Measurements from ENCODE around the gene PACRG. TPM values are rescaled to one million over a fixed set of nuclear protein-coding genes. Genes with fewer than 3 reads are reported as not detected.

Gene PACRG
- total and polyA plus RNA-seq, 2 of the 8 experiments (the other 6 are each of a cell fraction or from before 2014, with no cell fraction given) = 0.44 to 0.54 TPM

- no peak for TF ChIP-seq GTF2F1 (IDR thresholded peaks at IDR 0.05; ENCODE audit: borderline replicate concordance, low read depth, low read length)
- no peak for TF ChIP-seq SIN3A (conservative IDR thresholded peaks at IDR 0.05 in 1 of 2, IDR thresholded peaks at IDR 0.05 in 1 of 2; ENCODE audit: low read depth in 1 of 2, low read length in 2 of 2)
- no peak for TF ChIP-seq ZNF274 (IDR thresholded peaks at IDR 0.05; ENCODE audit: borderline replicate concordance, extremely low read depth, low read length)
These were observed 89.4 kb downstream of the PACRG start (continued) for GRCh38 chr6:162817196-162817595.
